Stimulated activated naive CD4-positive, alpha-beta T cell treated with Interleukin-2 at 50 U/mL for 16 hours (primary cell): ENCODE measurements around the gene NEU1.
"Not testable (repeated sequence)": the region's sequence is repeated elsewhere in the genome, so short reads cannot be mapped to it uniquely, and the experiment has no call there.

ENCODE experiments used
- DNase-seq: peaks from one replicate; lab custom pipeline; 2025; lab: John Stamatoyannopoulos, UW

The NEU1 gene

DNA sequence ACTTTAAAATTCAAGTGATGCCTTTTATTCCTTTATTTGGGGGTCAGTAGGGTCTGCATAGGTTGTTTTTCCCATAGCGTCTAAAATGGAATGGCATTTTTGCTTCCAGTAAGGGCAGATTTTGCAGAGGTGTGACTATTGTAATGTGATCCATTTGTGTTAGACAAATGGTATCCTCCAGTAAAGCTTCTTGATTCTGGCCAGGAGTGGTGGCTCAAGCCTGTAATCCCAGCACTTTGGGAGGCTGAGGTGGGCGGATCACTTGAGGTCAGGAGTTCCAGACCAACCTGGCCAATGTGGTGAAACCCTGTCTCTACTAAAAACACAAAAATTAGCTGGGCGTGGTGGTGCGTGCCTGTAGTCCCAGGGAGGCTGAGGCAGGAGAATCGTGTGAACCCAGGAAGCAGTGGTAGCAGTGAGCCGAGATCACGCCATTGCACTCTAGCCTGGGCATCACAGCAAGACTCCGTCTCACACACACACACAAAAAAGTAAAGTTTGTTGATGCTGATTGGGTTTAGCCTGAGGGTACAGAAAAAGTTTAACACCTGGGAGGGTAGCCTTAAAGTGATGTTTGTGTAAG, 44.6 kb downstream of the NEU1 start:
- DNase-seq: not testable (repeated sequence)

- DNase-seq: not testable (repeated sequence)
Measured at GRCh38 chr6:31817133-31817928, 45.3 kb downstream of the NEU1 start.

DNA sequence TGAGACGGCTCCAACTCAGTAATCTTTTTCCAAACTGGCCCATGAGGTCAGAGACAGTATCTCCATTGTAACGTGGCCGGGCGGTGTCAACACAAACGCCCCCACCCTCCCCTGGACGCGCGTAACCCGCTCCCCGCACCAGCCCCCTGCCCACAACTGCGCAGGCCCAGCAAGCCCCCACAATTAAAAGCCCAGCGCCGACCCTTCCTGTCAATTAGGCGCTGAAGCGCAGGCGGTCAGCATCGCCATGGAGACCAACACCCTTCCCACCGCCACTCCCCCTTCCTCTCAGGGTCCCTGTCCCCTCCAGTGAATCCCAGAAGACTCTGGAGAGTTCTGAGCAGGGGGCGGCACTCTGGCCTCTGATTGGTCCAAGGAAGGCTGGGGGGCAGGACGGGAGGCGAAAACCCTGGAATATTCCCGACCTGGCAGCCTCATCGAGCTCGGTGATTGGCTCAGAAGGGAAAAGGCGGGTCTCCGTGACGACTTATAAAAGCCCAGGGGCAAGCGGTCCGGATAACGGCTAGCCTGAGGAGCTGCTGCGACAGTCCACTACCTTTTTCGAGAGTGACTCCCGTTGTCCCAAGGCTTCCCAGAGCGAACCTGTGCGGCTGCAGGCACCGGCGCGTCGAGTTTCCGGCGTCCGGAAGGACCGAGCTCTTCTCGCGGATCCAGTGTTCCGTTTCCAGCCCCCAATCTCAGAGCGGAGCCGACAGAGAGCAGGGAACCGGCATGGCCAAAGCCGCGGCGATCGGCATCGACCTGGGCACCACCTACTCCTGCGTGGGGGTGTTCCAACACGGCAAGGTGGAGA, 47.4 kb downstream of the NEU1 start, which contains the start of the genes HSPA1A and HSPA1L:
HSPA1A (plus strand) TSS at position 519 of the 814 bp plus-strand sequence; CDS start at position 733, 214 bp downstream.
HSPA1L (minus strand) TSS at position 259 of the 814 bp plus-strand sequence. CDS start 3,311 bp downstream, outside the sequence.
- peak; percentile 66 for DNase-seq

DNA sequence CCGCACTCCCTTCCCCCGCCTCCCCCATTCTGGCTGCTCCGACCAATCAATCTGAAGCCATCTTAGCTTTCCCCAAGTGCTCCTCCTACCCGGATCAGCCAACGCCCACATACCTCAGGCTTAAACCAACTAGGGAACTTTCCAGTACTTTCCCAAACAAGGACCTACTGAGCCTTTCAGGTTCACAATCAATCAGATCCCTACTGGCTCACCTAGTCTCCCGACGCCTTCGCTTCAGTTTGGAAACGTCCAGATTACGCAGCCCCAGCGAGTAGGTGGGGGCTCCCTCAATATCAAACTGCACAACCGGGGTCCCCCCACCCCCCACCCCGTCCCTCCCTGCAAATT, 48.0 kb downstream of the NEU1 start:
- DNase-seq: peak; percentile 67

DNA sequence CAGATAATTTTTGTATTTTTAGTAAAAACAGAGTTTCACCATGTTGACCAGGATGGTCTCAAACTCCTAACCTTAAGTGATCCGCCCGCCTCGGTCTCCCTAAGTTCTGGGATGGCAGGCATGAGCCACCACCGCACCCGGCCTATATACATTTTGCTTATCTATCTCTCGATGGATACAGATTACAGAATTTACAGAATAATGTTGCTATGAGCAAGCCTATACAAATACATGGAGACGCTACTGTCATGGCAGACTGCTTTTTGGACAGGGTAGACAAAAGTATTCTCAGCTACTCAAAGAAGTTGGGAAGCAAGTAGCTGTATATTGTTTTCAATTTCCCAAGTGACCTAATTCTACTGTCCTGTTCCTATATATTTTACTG, 49.2 kb downstream of the NEU1 start:
- DNase-seq: no peak

DNA sequence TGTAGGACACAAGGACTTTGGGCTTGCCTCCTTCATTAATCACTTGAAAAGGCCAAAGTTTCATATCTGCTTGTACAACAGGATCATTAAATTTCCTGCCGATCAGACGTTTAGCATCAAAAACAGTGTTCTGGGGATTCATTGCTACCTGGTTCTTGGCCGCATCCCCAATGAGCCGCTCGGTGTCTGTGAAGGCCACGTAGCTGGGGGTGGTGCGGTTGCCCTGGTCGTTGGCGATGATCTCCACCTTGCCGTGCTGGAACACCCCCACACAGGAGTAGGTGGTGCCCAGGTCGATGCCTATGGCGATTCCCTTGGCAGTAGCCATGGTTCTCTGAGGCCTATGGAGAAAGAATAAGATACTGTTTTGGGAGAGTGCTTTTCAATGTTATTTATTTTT, 51.0 kb downstream of the NEU1 start:
- no peak for DNase-seq

DNA sequence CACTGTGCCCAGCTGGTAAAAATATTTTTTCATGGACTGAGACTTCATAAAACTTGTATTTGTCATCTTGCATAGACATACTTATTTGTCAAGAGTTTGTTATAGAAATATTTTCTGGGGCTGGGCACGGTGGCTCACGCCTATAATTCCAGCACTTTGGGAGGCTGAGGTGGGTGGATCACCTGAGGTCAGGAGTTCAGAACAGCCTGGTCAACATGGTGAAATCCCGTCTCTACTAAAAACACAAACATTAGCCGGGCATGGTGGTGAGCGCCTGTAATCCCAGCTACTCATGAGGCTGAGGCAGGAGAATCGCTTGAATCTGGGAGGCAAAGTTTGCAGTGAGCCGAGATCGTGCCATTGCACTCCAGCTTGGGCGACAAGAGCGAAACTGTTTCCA, 54.0 kb downstream of the NEU1 start:
- DNase-seq: not testable (repeated sequence)
